ENCODE measurements around the gene ITFG1. TPM values are rescaled to one million over a fixed set of nuclear protein-coding genes. Genes with fewer than 3 reads are reported as not detected.

Gene ITFG1
- total and polyA plus RNA-seq, 2 donors from 2014 or later = 63.7 to 69.7 TPM

- Histone ChIP-seq H3K27me3 (ENCODE audit: control insufficient read depth, insufficient read depth, low read length) (no peaks in the 10 kb centered on the region), H3K4me3 (ENCODE audit: low read length in 3 of 3) (no peak overlapping the region), H3K36me3 (ENCODE audit: control insufficient read depth in 2 of 3, insufficient read depth in 3 of 3, low read length in 3 of 3) (peaks cover 0 to 13% (median 6%) of the 10 kb centered on the region in 3 donors), H3K27ac (ENCODE audit: low read depth in 2 of 2, low read length in 2 of 2) (no peak overlapping the region), H3K9me3 (ENCODE audit: control insufficient read depth in 2 of 3, insufficient read depth in 1 of 3, low read length in 3 of 3) (no peaks in the 10 kb centered on the region), H3K4me1 (ENCODE audit: control insufficient read depth in 2 of 3, insufficient read depth in 2 of 3, low read depth in 1 of 3, low read length in 3 of 3) (no peaks in the 10 kb centered on the region), H3K9ac (ENCODE audit: low read length in 3 of 3) (no peak overlapping the region)
- TF ChIP-seq, protein P1, sequence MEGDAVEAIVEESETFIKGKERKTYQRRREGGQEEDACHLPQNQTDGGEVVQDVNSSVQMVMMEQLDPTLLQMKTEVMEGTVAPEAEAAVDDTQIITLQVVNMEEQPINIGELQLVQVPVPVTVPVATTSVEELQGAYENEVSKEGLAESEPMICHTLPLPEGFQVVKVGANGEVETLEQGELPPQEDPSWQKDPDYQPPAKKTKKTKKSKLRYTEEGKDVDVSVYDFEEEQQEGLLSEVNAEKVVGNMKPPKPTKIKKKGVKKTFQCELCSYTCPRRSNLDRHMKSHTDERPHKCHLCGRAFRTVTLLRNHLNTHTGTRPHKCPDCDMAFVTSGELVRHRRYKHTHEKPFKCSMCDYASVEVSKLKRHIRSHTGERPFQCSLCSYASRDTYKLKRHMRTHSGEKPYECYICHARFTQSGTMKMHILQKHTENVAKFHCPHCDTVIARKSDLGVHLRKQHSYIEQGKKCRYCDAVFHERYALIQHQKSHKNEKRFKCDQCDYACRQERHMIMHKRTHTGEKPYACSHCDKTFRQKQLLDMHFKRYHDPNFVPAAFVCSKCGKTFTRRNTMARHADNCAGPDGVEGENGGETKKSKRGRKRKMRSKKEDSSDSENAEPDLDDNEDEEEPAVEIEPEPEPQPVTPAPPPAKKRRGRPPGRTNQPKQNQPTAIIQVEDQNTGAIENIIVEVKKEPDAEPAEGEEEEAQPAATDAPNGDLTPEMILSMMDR (IDR thresholded peaks at IDR 0.05; ENCODE audit: borderline replicate concordance, extremely low read depth, insufficient read depth) = peak; percentile 16
- FAIRE-seq (peak; percentile 59), DNase-seq (peak in 2 of 5 donors; percentile 1 to 9)
- intact Hi-C loops (cut with DNase I) = no loop called here
These were observed 201.9 kb downstream of the ITFG1 start for GRCh38 chr16:47258874-47259461.

DNA sequence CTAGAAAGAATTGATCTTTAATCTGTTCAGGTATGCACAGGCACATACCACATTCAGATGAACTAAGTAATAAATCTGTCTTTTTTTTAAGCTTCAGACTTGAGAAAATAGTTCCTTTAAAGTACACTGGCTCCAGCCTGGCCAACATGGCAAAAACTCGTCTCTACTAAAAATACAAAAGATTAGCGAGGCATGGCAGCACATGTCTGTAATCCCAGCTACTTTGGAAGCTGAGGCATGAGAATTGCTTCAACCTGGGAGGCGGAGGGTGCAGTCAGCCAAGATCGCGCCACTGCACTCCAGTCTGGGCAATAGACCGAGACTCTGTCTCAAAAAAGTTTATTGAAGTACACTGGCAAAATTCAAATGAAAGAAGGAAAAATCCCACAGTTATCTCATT, 206.1 kb downstream of the ITFG1 start:
- Histone ChIP-seq H3K9me3 (ENCODE audit: control insufficient read depth in 2 of 3, insufficient read depth in 1 of 3, low read length in 3 of 3) (no peaks in the 10 kb centered on the region), H3K4me3 (ENCODE audit: low read length in 3 of 3) (no peak overlapping the region), H3K27ac (ENCODE audit: low read depth in 2 of 2, low read length in 2 of 2) (no peak overlapping the region), H3K9ac (ENCODE audit: low read length in 3 of 3) (no peak overlapping the region), H3K36me3 (ENCODE audit: control insufficient read depth in 2 of 3, insufficient read depth in 3 of 3, low read length in 3 of 3) (peaks cover 0 to 9% (median 6%) of the 10 kb centered on the region in 3 donors), H3K27me3 (ENCODE audit: control insufficient read depth, insufficient read depth, low read length) (no peaks in the 10 kb centered on the region), H3K4me1 (ENCODE audit: control insufficient read depth in 2 of 3, insufficient read depth in 2 of 3, low read depth in 1 of 3, low read length in 3 of 3) (no peaks in the 10 kb centered on the region)
- TF ChIP-seq, protein P1 (IDR thresholded peaks at IDR 0.05; ENCODE audit: borderline replicate concordance, extremely low read depth, insufficient read depth) = no peak
- intact Hi-C loops (cut with DNase I) = no loop called here
- DNase-seq = peak in 4 of 5 donors; percentile 42 to 63 (median 47)
- no peak for FAIRE-seq

DNA sequence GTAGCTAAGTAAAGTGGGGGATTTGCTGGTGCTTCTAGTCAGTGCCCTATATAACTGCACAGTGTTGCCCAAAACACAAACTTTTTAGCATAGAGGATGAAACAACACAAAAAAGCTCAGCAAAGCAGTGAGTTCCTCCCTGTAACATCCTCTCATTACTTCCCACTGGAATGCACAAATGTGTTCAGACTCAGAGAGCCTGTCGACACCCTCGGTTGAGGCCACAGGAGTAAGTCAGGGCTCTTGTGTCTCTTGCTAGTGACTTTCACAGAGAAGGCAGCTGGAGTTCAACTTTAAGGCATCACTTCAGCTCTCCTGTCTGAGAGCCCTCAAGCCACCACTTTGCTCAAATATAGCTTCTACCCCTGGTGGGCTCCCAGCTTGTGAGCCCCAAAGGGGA, 209.9 kb downstream of the ITFG1 start:
- no peaks in the 10 kb centered on the region for H3K36me3 ChIP-seq (ENCODE audit: control insufficient read depth in 2 of 3, insufficient read depth in 3 of 3, low read length in 3 of 3)
- H3K4me1 ChIP-seq (ENCODE audit: control insufficient read depth in 2 of 3, insufficient read depth in 2 of 3, low read depth in 1 of 3, low read length in 3 of 3) = no peaks in the 10 kb centered on the region
- H3K27me3 ChIP-seq (ENCODE audit: control insufficient read depth, insufficient read depth, low read length) = no peaks in the 10 kb centered on the region
- no peak overlapping the region for H3K27ac ChIP-seq (ENCODE audit: low read depth in 2 of 2, low read length in 2 of 2)
- H3K9ac ChIP-seq (ENCODE audit: low read length in 3 of 3) = no peak overlapping the region
- intact Hi-C loops (cut with DNase I) = no loop called here
- no peak for FAIRE-seq
- no peak overlapping the region for H3K4me3 ChIP-seq (ENCODE audit: low read length in 3 of 3)
- TF ChIP-seq, protein P1 (IDR thresholded peaks at IDR 0.05; ENCODE audit: borderline replicate concordance, extremely low read depth, insufficient read depth) = no peak
- DNase-seq = no peak
- H3K9me3 ChIP-seq (ENCODE audit: control insufficient read depth in 2 of 3, insufficient read depth in 1 of 3, low read length in 3 of 3) = no peaks in the 10 kb centered on the region

GRCh38 chr16:47247690-47248089, 213.2 kb downstream of the ITFG1 start:
- intact Hi-C loops (cut with DNase I) = no loop called here
- DNase-seq = no peak
- Histone ChIP-seq H3K9me3 (ENCODE audit: control insufficient read depth in 2 of 3, insufficient read depth in 1 of 3, low read length in 3 of 3) (no peaks in the 10 kb centered on the region), H3K4me1 (ENCODE audit: control insufficient read depth in 2 of 3, insufficient read depth in 2 of 3, low read depth in 1 of 3, low read length in 3 of 3) (no peaks in the 10 kb centered on the region), H3K9ac (ENCODE audit: low read length in 3 of 3) (no peak overlapping the region), H3K27me3 (ENCODE audit: control insufficient read depth, insufficient read depth, low read length) (no peaks in the 10 kb centered on the region), H3K4me3 (ENCODE audit: low read length in 3 of 3) (no peak overlapping the region), H3K36me3 (ENCODE audit: control insufficient read depth in 2 of 3, insufficient read depth in 3 of 3, low read length in 3 of 3) (no peaks in the 10 kb centered on the region), H3K27ac (ENCODE audit: low read depth in 2 of 2, low read length in 2 of 2) (no peak overlapping the region)
- FAIRE-seq = no peak
- TF ChIP-seq, protein P1 (IDR thresholded peaks at IDR 0.05; ENCODE audit: borderline replicate concordance, extremely low read depth, insufficient read depth) = no peak

Data from kidney (tissue), 14 donors.